ENCODE measurements around the gene MRPL24. TPM values are rescaled to one million over a fixed set of nuclear protein-coding genes. Genes with fewer than 3 reads are reported as not detected.
A peak's percentile ranks its signal among the peaks of the same experiment; 100 is the strongest.

Gene MRPL24
- total RNA-seq, 2 experiments from 2014 or later, result 11.7 to 11.9 TPM

DNA sequence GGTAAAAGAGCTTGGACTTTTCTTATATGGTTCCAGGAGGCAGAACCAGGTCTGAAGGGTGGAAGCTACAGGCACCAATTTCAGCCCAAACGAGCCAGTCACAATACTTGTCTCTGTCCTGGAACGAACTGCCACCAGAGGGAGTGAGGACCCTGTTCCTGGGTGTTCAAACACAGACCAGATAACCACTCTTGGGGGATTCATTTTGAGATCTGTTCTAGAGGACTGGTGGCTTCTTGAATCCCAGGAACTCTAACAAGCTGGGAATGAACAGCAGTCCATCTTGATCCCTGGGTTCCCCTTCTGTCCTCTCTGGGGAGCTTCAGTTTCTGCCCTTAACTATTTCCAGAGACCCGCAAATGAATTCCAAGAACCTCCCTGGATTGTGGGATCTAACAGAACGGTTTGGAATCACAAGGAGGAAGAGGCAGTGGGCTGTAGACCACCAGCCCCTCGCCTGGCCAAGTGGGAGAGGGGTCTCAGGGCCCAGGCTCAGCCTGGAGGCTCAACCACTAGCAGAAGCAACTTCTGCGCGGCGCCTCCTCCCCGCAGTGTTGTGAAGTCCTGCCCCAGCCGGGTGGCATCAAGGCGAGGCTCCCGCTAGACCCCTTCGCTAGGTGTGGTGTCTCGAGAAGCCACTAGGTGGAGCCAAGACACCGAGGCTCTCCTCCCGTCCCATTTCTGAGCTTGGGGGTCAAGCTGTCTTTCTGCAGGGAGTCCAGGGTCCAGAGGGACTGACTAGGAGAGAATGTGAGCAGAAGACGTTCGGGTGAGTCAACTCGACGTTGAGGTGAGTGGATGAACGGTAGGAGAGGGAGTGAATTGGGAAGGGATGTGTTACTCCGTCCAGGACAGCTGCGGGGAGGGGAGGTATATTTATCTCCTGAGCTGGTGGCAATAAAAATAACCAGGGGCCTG, 51.6 kb downstream of the MRPL24 start:
- H3K36me3 Mint-ChIP-seq (ENCODE audit: low read depth), result no peaks in the 10 kb centered on the region
- peaks cover 61% of the 10 kb centered on the region for H3K27me3 Mint-ChIP-seq
- DNase-seq (peak; percentile 62 to 88 (median 71)), ATAC-seq (ENCODE audit: poor library complexity) (peak; percentile 99)
- Histone ChIP-seq H3K4me3 (ENCODE audit: low read length) (no peak overlapping the region), H3K36me3 (ENCODE audit: insufficient read depth, low read length) (no peaks in the 10 kb centered on the region), H3K27me3 (ENCODE audit: control insufficient read depth in 1 of 2, insufficient read depth in 2 of 2, low read length in 2 of 2) (peaks cover 49 to 57% of the 10 kb centered on the region in 2 experiments), H3K9me3 (ENCODE audit: control insufficient read depth in 1 of 2, insufficient read depth in 1 of 2, low read length in 2 of 2) (peaks cover 0 to 13% of the 10 kb centered on the region in 2 experiments), H3K4me1 (ENCODE audit: insufficient read depth, low read length) (peaks cover 28% of the 10 kb centered on the region), H3K27ac (ENCODE audit: low read depth in 1 of 2, low read length in 2 of 2) (no peak overlapping the region)
- no peak overlapping the region for H3K27ac Mint-ChIP-seq
- intact Hi-C loops (cut with DNase I, micrococcal nuclease), result loop anchor here (1.0 to 10.0 kb wide), 7 partner anchors 17 to 240 kb away; partner anchors contain the start of genes LRRC71 (in 1 of the 2), NTRK1 (in 1 of the 2) and PRCC (in 1 of the 2)
- ChIA-PET CTCF (interaction anchor here (0.6 to 3.6 kb wide), 33 partner anchors 9 to 244 kb away, joined by 3 to 119 read pairs (median 5); partner anchors contain the start of genes CRABP2, ISG20L2, METTL25B and MRPL24), POLR2A (interaction anchor here (0.8 to 3.9 kb wide), 6 partner anchors 16 to 171 kb away, joined by 3 to 38 read pairs (median 4); partner anchors contain the start of genes CRABP2, ISG20L2, METTL25B and PRCC)
- no peaks in the 10 kb centered on the region for H3K9me3 Mint-ChIP-seq
- peaks cover 31% of the 10 kb centered on the region for H3K4me1 Mint-ChIP-seq (ENCODE audit: low read depth)
- TF ChIP-seq, protein P1, sequence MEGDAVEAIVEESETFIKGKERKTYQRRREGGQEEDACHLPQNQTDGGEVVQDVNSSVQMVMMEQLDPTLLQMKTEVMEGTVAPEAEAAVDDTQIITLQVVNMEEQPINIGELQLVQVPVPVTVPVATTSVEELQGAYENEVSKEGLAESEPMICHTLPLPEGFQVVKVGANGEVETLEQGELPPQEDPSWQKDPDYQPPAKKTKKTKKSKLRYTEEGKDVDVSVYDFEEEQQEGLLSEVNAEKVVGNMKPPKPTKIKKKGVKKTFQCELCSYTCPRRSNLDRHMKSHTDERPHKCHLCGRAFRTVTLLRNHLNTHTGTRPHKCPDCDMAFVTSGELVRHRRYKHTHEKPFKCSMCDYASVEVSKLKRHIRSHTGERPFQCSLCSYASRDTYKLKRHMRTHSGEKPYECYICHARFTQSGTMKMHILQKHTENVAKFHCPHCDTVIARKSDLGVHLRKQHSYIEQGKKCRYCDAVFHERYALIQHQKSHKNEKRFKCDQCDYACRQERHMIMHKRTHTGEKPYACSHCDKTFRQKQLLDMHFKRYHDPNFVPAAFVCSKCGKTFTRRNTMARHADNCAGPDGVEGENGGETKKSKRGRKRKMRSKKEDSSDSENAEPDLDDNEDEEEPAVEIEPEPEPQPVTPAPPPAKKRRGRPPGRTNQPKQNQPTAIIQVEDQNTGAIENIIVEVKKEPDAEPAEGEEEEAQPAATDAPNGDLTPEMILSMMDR (IDR thresholded peaks at IDR 0.05), result peak; percentile 95
- no peak overlapping the region for H3K4me3 Mint-ChIP-seq

Other genes with a start within 250 kb of the MRPL24 start
- 100 to 1,000 TPM; 155 to 162 TPM for gene MEF2D, start 240.3 kb downstream of the MRPL24 start, total RNA-seq
- gene IQGAP3, start 168.5 kb downstream of the MRPL24 start, total RNA-seq, result not detected
- 1 to 10 TPM; 5.7 to 8.1 TPM for gene TTC24, start 161.4 kb downstream of the MRPL24 start, total RNA-seq
- gene NAXE, start 149.3 kb downstream of the MRPL24 start, total RNA-seq, result 10 to 100 TPM; 23.3 to 27.8 TPM
- 10 to 100 TPM; 35.3 to 36.3 TPM for gene GPATCH4, start 139.6 kb downstream of the MRPL24 start, total RNA-seq
- under 1 TPM; 0.44 to 0.56 TPM for gene HAPLN2, start 121.7 kb downstream of the MRPL24 start, total RNA-seq
- gene BCAN, start 99.0 kb downstream of the MRPL24 start, total RNA-seq, result not detected
- not detected for gene NES, start 63.7 kb downstream of the MRPL24 start, total RNA-seq
- 1 to 10 TPM; 3.2 to 4.2 TPM for gene CRABP2, start 35.5 kb downstream of the MRPL24 start, total RNA-seq
- gene METTL25B, start 12.6 kb downstream of the MRPL24 start, total RNA-seq, result 10 to 100 TPM; 10.6 to 12.0 TPM
- 10 to 100 TPM; 44.2 to 50.9 TPM for gene ISG20L2, start 12.3 kb downstream of the MRPL24 start, total RNA-seq
- 10 to 100 TPM; 60.8 TPM for gene HDGF, start 10.6 kb upstream of the MRPL24 start, total RNA-seq
- gene PRCC, start 26.4 kb upstream of the MRPL24 start, total RNA-seq, result 10 to 100 TPM; 49.5 to 50.0 TPM
- 10 to 100 TPM; 51.6 to 51.8 TPM for gene SH2D2A, start 75.8 kb upstream of the MRPL24 start, total RNA-seq
- gene INSRR, start 118.0 kb upstream of the MRPL24 start, total RNA-seq, result not detected
- gene NTRK1, start 119.8 kb upstream of the MRPL24 start, total RNA-seq, result under 1 TPM; 0.42 to 0.52 TPM
- under 1 TPM; 0.20 to 0.41 TPM for gene PEAR1, start 152.6 kb upstream of the MRPL24 start, total RNA-seq
- not detected for gene LRRC71, start 179.5 kb upstream of the MRPL24 start, total RNA-seq

Data from CD4-positive, alpha-beta T cell (primary cell).